ENCODE measurements around the gene ZNF266. TPM values are rescaled to one million over a fixed set of nuclear protein-coding genes. Genes with fewer than 3 reads are reported as not detected.

The ZNF266 gene
- 23.1 TPM for polyA plus RNA-seq (2013, experiment 1 of 4)
- 24.2 TPM for polyA plus RNA-seq (2013, experiment 2 of 4)
- polyA plus RNA-seq (2013, experiment 3 of 4), result 20.1 TPM
- polyA plus RNA-seq (2013, experiment 4 of 4), result 22.5 TPM

- H3K4me3 ChIP-seq (ENCODE audit: insufficient read depth, low read depth, low read length), result peak within 1 kb of the TSS; percentile 92
- 20% methylated on average over 56 of the region's 56 CpGs for WGBS, 2 experiments
- no peaks in the 10 kb centered on the region for H3K36me3 ChIP-seq (ENCODE audit: control insufficient read depth, insufficient read depth, low read length)
- no peaks in the 10 kb centered on the region for H3K4me1 ChIP-seq (ENCODE audit: control insufficient read depth, insufficient read depth, low read length)
- no peaks in the 10 kb centered on the region for H3K9me3 ChIP-seq (ENCODE audit: control insufficient read depth, low read length)
- no peaks in the 10 kb centered on the region for H3K27me3 ChIP-seq (ENCODE audit: control insufficient read depth, insufficient read depth, low read length, poor library complexity, severe bottlenecking)
- peak within 1 kb of the TSS; percentile 55 for H3K27ac ChIP-seq (ENCODE audit: insufficient read depth, low read depth, low read length, poor library complexity, severe bottlenecking)
These were observed at the start of gene ZNF266 for GRCh38 chr19:9435279-9436268. TSS of gene ZNF266 (minus strand) at chr19:9435573. CDS start at chr19:9420089, 15,484 bp downstream.

- Histone ChIP-seq H3K36me3 (ENCODE audit: control insufficient read depth, insufficient read depth, low read length) (no peaks in the 10 kb centered on the region), H3K4me3 (ENCODE audit: insufficient read depth, low read depth, low read length) (no peak overlapping the region), H3K27ac (ENCODE audit: insufficient read depth, low read depth, low read length, poor library complexity, severe bottlenecking) (no peak overlapping the region), H3K27me3 (ENCODE audit: control insufficient read depth, insufficient read depth, low read length, poor library complexity, severe bottlenecking) (no peaks in the 10 kb centered on the region), H3K9me3 (ENCODE audit: control insufficient read depth, low read length) (peaks cover 13% of the 10 kb centered on the region), H3K4me1 (ENCODE audit: control insufficient read depth, insufficient read depth, low read length) (no peaks in the 10 kb centered on the region)
- WGBS, 2 experiments, result 63 to 74% methylated on average over 1 to 2 of the region's 2 CpGs
These were observed 49.8 kb upstream of the ZNF266 start for GRCh38 chr19:9485140-9485539.

GRCh38 chr19:9474975-9475374 is 39.6 kb upstream of the ZNF266 start:
- H3K36me3 ChIP-seq (ENCODE audit: control insufficient read depth, insufficient read depth, low read length), result no peaks in the 10 kb centered on the region
- no peaks in the 10 kb centered on the region for H3K4me1 ChIP-seq (ENCODE audit: control insufficient read depth, insufficient read depth, low read length)
- peaks cover 7% of the 10 kb centered on the region for H3K9me3 ChIP-seq (ENCODE audit: control insufficient read depth, low read length)
- H3K27ac ChIP-seq (ENCODE audit: insufficient read depth, low read depth, low read length, poor library complexity, severe bottlenecking), result no peak overlapping the region
- H3K27me3 ChIP-seq (ENCODE audit: control insufficient read depth, insufficient read depth, low read length, poor library complexity, severe bottlenecking), result no peaks in the 10 kb centered on the region
- no peak overlapping the region for H3K4me3 ChIP-seq (ENCODE audit: insufficient read depth, low read depth, low read length)

- Histone ChIP-seq H3K4me3 (ENCODE audit: insufficient read depth, low read depth, low read length) (no peak overlapping the region), H3K27ac (ENCODE audit: insufficient read depth, low read depth, low read length, poor library complexity, severe bottlenecking) (no peak overlapping the region), H3K36me3 (ENCODE audit: control insufficient read depth, insufficient read depth, low read length) (no peaks in the 10 kb centered on the region), H3K9me3 (ENCODE audit: control insufficient read depth, low read length) (peaks cover 13% of the 10 kb centered on the region), H3K27me3 (ENCODE audit: control insufficient read depth, insufficient read depth, low read length, poor library complexity, severe bottlenecking) (no peaks in the 10 kb centered on the region), H3K4me1 (ENCODE audit: control insufficient read depth, insufficient read depth, low read length) (no peaks in the 10 kb centered on the region)
- WGBS, 2 experiments, result 72 to 85% methylated on average over 3 to 7 of the region's 7 CpGs
These were observed 31.8 kb upstream of the ZNF266 start for GRCh38 chr19:9467161-9467560.

- Histone ChIP-seq H3K27ac (ENCODE audit: insufficient read depth, low read depth, low read length, poor library complexity, severe bottlenecking) (no peak overlapping the region), H3K9me3 (ENCODE audit: control insufficient read depth, low read length) (peaks cover 14% of the 10 kb centered on the region), H3K4me1 (ENCODE audit: control insufficient read depth, insufficient read depth, low read length) (no peaks in the 10 kb centered on the region), H3K4me3 (ENCODE audit: insufficient read depth, low read depth, low read length) (no peak overlapping the region), H3K27me3 (ENCODE audit: control insufficient read depth, insufficient read depth, low read length, poor library complexity, severe bottlenecking) (no peaks in the 10 kb centered on the region), H3K36me3 (ENCODE audit: control insufficient read depth, insufficient read depth, low read length) (no peaks in the 10 kb centered on the region)
- 82 to 84% methylated on average over 4 of the region's 4 CpGs for WGBS, 2 experiments
These were observed 26.6 kb upstream of the ZNF266 start for GRCh38 chr19:9461938-9462337.

- no peaks in the 10 kb centered on the region for H3K4me1 ChIP-seq (ENCODE audit: control insufficient read depth, insufficient read depth, low read length)
- no peaks in the 10 kb centered on the region for H3K36me3 ChIP-seq (ENCODE audit: control insufficient read depth, insufficient read depth, low read length)
- whole genome bisulfite sequencing, 2 experiments, result 70 to 72% methylated on average over 11 to 12 of the region's 13 CpGs
- peaks cover 12% of the 10 kb centered on the region for H3K9me3 ChIP-seq (ENCODE audit: control insufficient read depth, low read length)
- H3K4me3 ChIP-seq (ENCODE audit: insufficient read depth, low read depth, low read length), result no peak overlapping the region
- H3K27me3 ChIP-seq (ENCODE audit: control insufficient read depth, insufficient read depth, low read length, poor library complexity, severe bottlenecking), result no peaks in the 10 kb centered on the region
- H3K27ac ChIP-seq (ENCODE audit: insufficient read depth, low read depth, low read length, poor library complexity, severe bottlenecking), result no peak overlapping the region
These were observed 20.8 kb upstream of the ZNF266 start for GRCh38 chr19:9456018-9456689.

- Histone ChIP-seq H3K27ac (ENCODE audit: insufficient read depth, low read depth, low read length, poor library complexity, severe bottlenecking) (no peak overlapping the region), H3K9me3 (ENCODE audit: control insufficient read depth, low read length) (peaks cover 12% of the 10 kb centered on the region), H3K4me3 (ENCODE audit: insufficient read depth, low read depth, low read length) (no peak overlapping the region), H3K4me1 (ENCODE audit: control insufficient read depth, insufficient read depth, low read length) (no peaks in the 10 kb centered on the region), H3K36me3 (ENCODE audit: control insufficient read depth, insufficient read depth, low read length) (no peaks in the 10 kb centered on the region), H3K27me3 (ENCODE audit: control insufficient read depth, insufficient read depth, low read length, poor library complexity, severe bottlenecking) (no peaks in the 10 kb centered on the region)
- 81 to 89% methylated on average over 4 of the region's 4 CpGs for WGBS, 2 experiments
These were observed 18.6 kb upstream of the ZNF266 start for GRCh38 chr19:9453953-9454352.

- peaks cover 17% of the 10 kb centered on the region for H3K9me3 ChIP-seq (ENCODE audit: control insufficient read depth, low read length)
These were observed 9.7 kb upstream of the ZNF266 start for GRCh38 chr19:9445037-9445436.

GRCh38 chr19:9436358-9436757 is 985 bp upstream of the ZNF266 start:
- no peaks in the 10 kb centered on the region for H3K27me3 ChIP-seq (ENCODE audit: control insufficient read depth, insufficient read depth, low read length, poor library complexity, severe bottlenecking)
- H3K36me3 ChIP-seq (ENCODE audit: control insufficient read depth, insufficient read depth, low read length), result no peaks in the 10 kb centered on the region
- H3K4me3 ChIP-seq (ENCODE audit: insufficient read depth, low read depth, low read length), result no peak overlapping the region
- no peak overlapping the region for H3K27ac ChIP-seq (ENCODE audit: insufficient read depth, low read depth, low read length, poor library complexity, severe bottlenecking)
- no peaks in the 10 kb centered on the region for H3K4me1 ChIP-seq (ENCODE audit: control insufficient read depth, insufficient read depth, low read length)
- 87 to 97% methylated on average over 4 of the region's 4 CpGs for WGBS, 2 experiments
- H3K9me3 ChIP-seq (ENCODE audit: control insufficient read depth, low read length), result no peaks in the 10 kb centered on the region

More at GRCh38 chr19:9445037-9445436, 9.7 kb upstream of the ZNF266 start:
- H3K4me1 ChIP-seq (ENCODE audit: control insufficient read depth, insufficient read depth, low read length), result no peaks in the 10 kb centered on the region
- H3K27me3 ChIP-seq (ENCODE audit: control insufficient read depth, insufficient read depth, low read length, poor library complexity, severe bottlenecking), result no peaks in the 10 kb centered on the region
- no peak overlapping the region for H3K27ac ChIP-seq (ENCODE audit: insufficient read depth, low read depth, low read length, poor library complexity, severe bottlenecking)
- no peaks in the 10 kb centered on the region for H3K36me3 ChIP-seq (ENCODE audit: control insufficient read depth, insufficient read depth, low read length)
- no peak overlapping the region for H3K4me3 ChIP-seq (ENCODE audit: insufficient read depth, low read depth, low read length)
- 40% methylated on average over 1 of the region's 1 CpG; no CpG with 5 or more reads in 1 of the 2 experiments for WGBS, 2 experiments

- H3K9me3 ChIP-seq (ENCODE audit: control insufficient read depth, low read length), result no peaks in the 10 kb centered on the region
- H3K27ac ChIP-seq (ENCODE audit: insufficient read depth, low read depth, low read length, poor library complexity, severe bottlenecking), result no peak overlapping the region
- H3K36me3 ChIP-seq (ENCODE audit: control insufficient read depth, insufficient read depth, low read length), result peaks cover 2% of the 10 kb centered on the region
- H3K27me3 ChIP-seq (ENCODE audit: control insufficient read depth, insufficient read depth, low read length, poor library complexity, severe bottlenecking), result no peaks in the 10 kb centered on the region
- 83 to 86% methylated on average over 7 of the region's 7 CpGs for WGBS, 2 experiments
- no peaks in the 10 kb centered on the region for H3K4me1 ChIP-seq (ENCODE audit: control insufficient read depth, insufficient read depth, low read length)
- no peak overlapping the region for H3K4me3 ChIP-seq (ENCODE audit: insufficient read depth, low read depth, low read length)
These were observed 3.9 kb downstream of the ZNF266 start for GRCh38 chr19:9431475-9431874.

Measured in ectodermal cell (in vitro differentiated cells).